GM21737 (cell line): ENCODE measurements around the gene RGPD8.
A peak's percentile ranks its signal among the peaks of the same experiment; 100 is the strongest.
"Not testable (repeated sequence)": the region's sequence is repeated elsewhere in the genome, so short reads cannot be mapped to it uniquely, and the experiment has no call there.

ENCODE experiments used
- ATAC-seq: cut with Tn5 transposase; IDR thresholded peaks from one replicate; pipeline ENCODE4 v1.9.1; 2021; ENCODE audit warnings: mild to moderate bottlenecking, moderate library complexity; ENCODE audit not compliant: unreplicated experiment

The RGPD8 gene

GRCh38 chr2:112435716-112436431 lies 2.4 kb upstream of the RGPD8 start:
- ATAC-seq, result not testable (repeated sequence)

GRCh38 chr2:112434890-112435715 lies 1.7 kb upstream of the RGPD8 start:
- ATAC-seq, result not testable (repeated sequence)

- no peak for ATAC-seq
Observed at GRCh38 chr2:112433932-112434730, 686 bp upstream of the RGPD8 start.

- peak; percentile 38 for ATAC-seq
Observed at GRCh38 chr2:112432735-112433479, 538 bp downstream of the RGPD8 start.

GRCh38 chr2:112432390-112432734 lies 1.1 kb downstream of the RGPD8 start:
- ATAC-seq, result not testable (repeated sequence)

- not testable (repeated sequence) for ATAC-seq
Observed at GRCh38 chr2:112431587-112432295, 1.7 kb downstream of the RGPD8 start.

- ATAC-seq, result not testable (repeated sequence)
Observed at GRCh38 chr2:112424553-112424952, 8.9 kb downstream of the RGPD8 start.

- not testable (repeated sequence) for ATAC-seq
Observed at GRCh38 chr2:112416860-112417259, 16.6 kb downstream of the RGPD8 start.

- ATAC-seq, result not testable (repeated sequence)
Observed at GRCh38 chr2:112360055-112360454, 73.4 kb downstream of the RGPD8 start.

GRCh38 chr2:112354335-112354734 lies 79.1 kb downstream of the RGPD8 start:
- ATAC-seq, result not testable (repeated sequence)

GRCh38 chr2:112352809-112353603 lies 80.4 kb downstream of the RGPD8 start:
- ATAC-seq, result not testable (repeated sequence)

GRCh38 chr2:112352292-112352691 lies 81.2 kb downstream of the RGPD8 start:
- not testable (repeated sequence) for ATAC-seq

GRCh38 chr2:112345030-112346027 lies 88.1 kb downstream of the RGPD8 start:
- no peak for ATAC-seq

- no peak for ATAC-seq
Observed at GRCh38 chr2:112343827-112344585, 89.4 kb downstream of the RGPD8 start.

GRCh38 chr2:112342067-112342550 lies 91.3 kb downstream of the RGPD8 start:
- ATAC-seq, result no peak

GRCh38 chr2:112340475-112341267 lies 92.8 kb downstream of the RGPD8 start:
- no peak for ATAC-seq
